DMS53 treated with DMSO at 0.1 percent for 48 hours (cell line): ENCODE results near the gene LDLRAD4.

Experiments used
- DNase-seq: peaks from one replicate; lab custom pipeline; 2025; ENCODE audit not compliant: unreplicated experiment; lab: John Stamatoyannopoulos, UW

The LDLRAD4 gene

GRCh38 chr18:13366962-13367892, 148.7 kb downstream of the LDLRAD4 start:
- DNase-seq = no peak

GRCh38 chr18:13368080-13368813, 149.7 kb downstream of the LDLRAD4 start:
- DNase-seq = no peak

GRCh38 chr18:13369353-13369752, 150.8 kb downstream of the LDLRAD4 start:
- DNase-seq = no peak

- no peak for DNase-seq
Observed at GRCh38 chr18:13369756-13370510, 151.4 kb downstream of the LDLRAD4 start.

DNA sequence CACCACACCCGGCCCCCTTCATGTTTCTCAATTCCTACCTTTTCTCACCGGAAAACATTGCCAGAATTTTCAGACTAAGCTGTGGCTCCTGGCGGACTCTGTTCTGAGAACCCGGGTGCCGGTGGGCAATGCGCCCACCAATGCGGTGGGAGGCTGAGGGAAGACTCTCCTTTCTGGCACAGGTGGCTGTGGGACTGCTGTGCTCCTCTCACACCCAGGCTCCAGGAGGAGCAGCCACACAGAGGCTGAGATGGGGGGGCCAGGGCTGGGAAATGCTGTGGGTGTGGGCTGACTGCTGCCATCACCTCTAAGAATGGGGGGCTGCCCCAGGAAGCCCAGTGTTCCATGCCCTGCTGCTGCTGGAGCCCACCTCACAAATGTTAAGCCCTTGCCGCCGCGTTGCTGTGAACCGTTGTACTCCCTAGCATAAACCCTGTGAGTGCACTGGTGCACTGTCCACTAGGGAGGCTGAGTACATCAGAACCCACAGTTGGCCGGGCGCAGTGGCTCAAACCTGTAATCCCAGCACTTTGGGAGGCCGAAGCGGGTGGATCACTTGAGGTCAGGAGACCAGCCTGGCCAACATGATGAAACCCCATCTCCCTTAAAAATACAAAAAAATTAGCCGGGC, 152.6 kb downstream of the LDLRAD4 start:
- no peak for DNase-seq

GRCh38 chr18:13371689-13372418, 153.3 kb downstream of the LDLRAD4 start:
- DNase-seq = no peak

DNA sequence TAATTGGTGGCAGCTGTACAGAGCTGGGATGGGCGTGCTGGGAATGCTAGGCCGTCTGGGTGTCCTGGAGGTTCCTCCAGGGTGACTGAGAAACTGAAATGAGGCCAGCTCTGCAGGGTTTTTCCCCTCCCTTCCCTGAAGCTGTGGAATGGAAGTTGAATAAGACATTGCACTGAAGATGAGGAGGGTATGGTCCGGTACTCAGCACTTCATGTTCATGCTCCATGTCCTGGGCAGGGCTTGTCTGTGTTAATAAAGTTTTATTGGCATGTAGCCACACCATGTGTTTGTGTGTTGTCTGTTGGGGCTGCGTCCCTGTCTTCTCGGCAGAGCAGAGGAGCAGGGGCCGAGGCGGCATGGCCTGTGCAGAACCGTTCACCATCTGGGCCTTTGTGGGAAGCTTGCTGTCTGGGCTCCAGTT, 154.0 kb downstream of the LDLRAD4 start:
- DNase-seq = no peak

DNA sequence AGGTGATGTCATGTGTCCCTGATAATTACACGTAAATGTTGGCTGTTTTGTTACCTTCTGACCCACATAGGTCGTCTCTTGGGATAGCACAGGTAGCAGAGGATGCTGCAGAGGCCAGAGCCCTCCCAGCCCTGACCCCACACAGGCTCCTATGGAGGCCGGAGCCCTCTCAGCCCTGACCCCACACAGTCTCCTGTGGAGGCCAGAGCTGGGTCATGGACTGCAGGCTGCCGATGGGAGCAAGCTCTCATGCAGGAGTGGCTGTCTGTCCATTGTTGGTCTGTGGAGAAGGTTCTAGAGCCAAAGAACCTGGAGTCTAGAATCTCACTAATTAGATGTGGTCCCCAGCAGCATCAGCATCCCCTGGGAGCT, 155.5 kb downstream of the LDLRAD4 start:
- no peak for DNase-seq

GRCh38 chr18:13374468-13375301, 156.1 kb downstream of the LDLRAD4 start:
- DNase-seq = no peak

DNA sequence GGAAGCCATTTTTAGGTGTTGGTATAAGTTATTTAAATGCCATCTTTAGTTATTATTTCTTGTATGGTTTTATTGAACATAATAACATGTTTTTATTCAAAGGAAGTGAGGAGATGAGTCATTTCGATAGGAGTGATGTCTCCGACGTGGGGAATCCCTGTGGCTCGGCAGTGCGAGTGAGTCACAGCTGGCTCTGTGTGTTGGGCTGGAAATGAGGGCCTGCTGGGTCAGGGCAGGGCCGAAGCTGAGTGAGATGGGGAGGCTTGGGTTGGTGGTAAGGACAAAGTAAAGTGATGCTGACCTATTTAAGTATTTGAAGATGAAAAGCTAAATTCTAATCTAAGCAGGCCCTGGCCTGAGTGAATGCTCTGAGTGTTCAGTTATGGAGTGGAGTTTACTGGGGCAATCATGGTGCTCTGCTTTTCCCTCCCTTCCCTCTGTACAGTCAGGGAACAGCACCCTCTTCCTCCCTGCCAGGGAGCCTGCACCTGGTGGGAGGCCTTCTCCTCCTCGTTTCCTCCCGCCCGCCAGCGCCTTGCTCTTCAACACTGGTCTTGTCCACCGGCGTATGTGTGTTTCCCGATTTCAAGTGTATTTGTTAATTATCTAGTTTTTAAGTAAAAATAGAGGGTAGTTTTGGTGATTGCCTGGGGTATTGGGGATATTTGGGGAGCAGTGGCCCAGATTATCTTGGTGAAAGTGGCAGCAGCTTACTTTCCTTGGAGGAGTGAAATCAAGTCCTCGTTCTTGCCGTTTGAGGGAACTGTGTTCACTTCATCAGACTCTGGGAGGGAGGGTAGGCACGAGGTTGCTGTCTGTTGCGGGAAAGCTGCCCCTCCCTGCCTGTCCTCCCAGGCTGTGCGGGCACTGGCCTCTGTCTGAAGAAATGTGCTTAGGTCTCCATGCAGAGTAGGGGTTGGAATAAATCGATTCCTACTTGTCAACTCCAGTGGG, 157.0 kb downstream of the LDLRAD4 start:
- DNase-seq = no peak

DNA sequence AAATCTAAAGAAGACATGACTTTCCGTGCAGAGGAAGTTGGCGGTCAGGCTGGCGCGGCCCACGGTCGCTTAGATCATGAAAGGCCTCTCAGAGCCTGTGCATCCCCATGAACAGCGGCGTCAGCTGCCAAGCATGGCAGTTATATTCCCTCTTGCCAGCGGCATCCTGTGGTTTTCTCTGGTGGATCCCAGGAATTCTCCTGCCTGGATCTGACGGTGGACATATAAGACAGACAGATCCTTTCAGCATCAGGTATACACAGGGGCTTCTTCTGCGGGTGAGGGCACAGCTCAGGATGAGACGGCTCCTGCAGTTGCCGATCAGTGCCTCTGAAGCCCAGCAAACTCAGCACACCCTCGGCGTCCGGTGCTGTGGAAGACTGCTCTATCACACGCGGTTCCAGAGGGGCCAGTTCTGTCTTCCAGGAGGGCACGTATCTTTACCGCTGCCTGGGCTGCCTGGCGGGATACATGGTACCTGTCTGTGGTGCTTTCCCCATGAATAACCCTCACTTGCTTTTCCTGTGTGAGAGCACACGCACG, 157.8 kb downstream of the LDLRAD4 start:
- DNase-seq = no peak

- no peak for DNase-seq
Observed at GRCh38 chr18:13376841-13377351, 158.3 kb downstream of the LDLRAD4 start.

DNA sequence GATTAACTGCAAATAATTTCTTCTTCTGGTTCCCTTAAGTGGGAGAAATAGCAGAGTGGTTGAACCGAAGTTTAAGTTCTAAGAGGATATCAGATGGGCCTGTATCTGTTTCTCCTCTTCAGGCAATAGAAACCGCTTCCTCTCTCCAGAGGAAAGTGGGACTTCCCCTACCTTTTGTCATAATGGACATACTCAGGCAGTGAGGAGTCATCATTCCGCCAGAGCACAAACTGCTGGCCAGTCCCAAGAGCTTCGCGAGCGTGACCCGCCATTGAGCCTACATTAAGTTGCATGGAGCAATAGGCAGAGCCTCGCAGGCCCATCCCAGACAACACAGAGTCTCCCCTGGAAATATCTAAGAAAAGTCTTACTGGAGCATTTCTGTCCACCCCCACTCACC, 158.9 kb downstream of the LDLRAD4 start:
- DNase-seq = no peak

DNA sequence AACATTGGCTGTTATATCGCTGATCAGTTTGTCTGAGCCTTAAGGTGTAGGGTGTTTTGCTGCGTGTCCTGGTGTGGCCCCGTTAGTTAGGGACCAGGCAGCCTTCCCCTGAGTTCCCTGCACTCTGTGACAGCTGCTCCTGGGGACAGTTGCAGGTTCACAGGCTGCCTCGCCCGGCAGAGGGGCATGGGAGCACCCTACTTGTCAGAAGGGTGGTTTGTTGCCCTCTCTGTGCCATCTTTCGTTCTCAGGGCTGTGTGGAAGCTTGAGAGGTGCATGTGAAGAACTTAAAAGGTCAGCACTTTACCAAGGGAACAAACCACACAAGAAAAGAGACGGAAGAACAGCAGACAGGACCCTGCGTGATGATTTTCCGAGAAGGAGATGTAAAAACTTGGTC, 159.6 kb downstream of the LDLRAD4 start:
- no peak for DNase-seq

- no peak for DNase-seq
Observed at GRCh38 chr18:13379062-13379865, 160.7 kb downstream of the LDLRAD4 start.

GRCh38 chr18:13379930-13380690, 161.6 kb downstream of the LDLRAD4 start:
- DNase-seq = no peak
